GM19035 (cell line): ENCODE results near the gene DCTN4.
"Not testable (repeated sequence)": the region's sequence is repeated elsewhere in the genome, so short reads cannot be mapped to it uniquely, and the experiment has no call there.

Source experiments
- ATAC-seq: cut with Tn5 transposase; IDR thresholded peaks from one replicate; pipeline ENCODE4 v1.9.1; 2021; ENCODE audit not compliant: unreplicated experiment

The DCTN4 gene

DNA sequence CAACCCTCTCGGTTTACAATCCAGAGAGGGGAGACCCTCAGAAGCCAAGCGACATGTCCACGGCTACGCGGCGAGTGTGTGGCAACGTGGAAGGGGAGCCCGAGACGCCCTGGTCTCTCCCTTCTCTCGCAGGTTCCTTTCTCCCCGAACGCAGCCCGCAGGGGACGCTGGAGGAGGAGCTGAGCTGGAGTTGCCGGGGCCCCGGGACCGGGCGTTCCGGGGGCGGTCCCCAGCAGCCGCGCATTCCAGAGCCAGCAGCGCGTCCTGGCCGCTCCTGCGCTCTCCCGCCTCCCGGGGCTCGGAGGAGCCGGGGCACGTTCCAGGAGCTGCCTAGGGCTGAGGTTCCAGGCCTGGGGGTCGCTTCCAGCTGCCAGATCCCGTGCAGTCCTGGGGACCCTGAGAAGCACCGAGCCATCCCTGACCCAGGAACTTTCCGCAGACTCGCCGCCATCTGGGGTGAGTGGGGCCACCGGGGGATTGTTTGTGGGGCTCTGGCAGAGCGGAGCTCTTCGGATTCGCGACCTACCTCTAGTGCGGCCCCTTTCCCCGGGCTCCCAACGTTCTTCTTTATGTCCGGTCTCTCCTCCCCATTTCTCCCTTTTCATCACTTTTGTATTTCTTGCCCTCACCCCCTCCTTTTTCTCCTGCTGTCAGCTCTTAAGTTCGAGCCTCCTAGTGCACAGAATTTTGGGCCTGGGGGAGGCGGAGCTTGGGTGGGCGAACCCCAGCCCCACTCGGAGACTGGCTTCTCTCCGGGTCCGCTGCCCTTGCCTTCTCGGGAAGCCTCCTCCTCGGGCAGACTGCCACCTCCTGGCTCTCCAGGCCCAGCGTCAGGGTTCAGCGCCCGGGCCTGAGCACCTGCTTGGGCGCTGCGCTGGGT lies 19.9 kb upstream of the DCTN4 start, which contains the start of gene SMIM3:
Gene SMIM3, plus strand, starts transcription at position 241 of the 880 bp plus-strand sequence. CDS start 16,684 bp downstream, outside the sequence.
- ATAC-seq, result no peak

GRCh38 chr5:150778088-150778516 lies 19.3 kb upstream of the DCTN4 start:
- ATAC-seq, result no peak

GRCh38 chr5:150777685-150778084 lies 18.9 kb upstream of the DCTN4 start:
- ATAC-seq, result no peak

GRCh38 chr5:150774145-150774544 lies 15.3 kb upstream of the DCTN4 start:
- no peak for ATAC-seq

GRCh38 chr5:150771034-150771795 lies 12.4 kb upstream of the DCTN4 start:
- ATAC-seq, result no peak

- ATAC-seq, result no peak
Measured at GRCh38 chr5:150766251-150766650, 7.4 kb upstream of the DCTN4 start.

DNA sequence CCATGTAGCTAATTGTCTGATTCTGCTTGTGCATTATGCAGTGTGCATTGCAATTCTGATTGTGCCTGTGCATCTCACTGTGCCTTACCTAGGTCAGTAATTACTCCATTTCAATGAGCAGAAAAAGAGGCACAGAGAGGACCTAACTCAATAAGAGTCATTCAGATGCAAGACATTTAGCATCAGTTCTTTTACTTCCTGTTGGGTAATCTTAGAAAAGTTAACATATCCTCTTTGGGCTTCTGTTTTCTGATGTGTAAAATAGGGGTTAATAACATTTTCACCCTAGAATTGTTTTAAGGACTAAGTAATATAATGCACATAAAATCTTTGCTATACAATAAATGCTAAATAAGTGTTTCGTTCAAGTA lies 7.0 kb upstream of the DCTN4 start:
- no peak for ATAC-seq

- no peak for ATAC-seq
Measured at GRCh38 chr5:150765011-150765798, 6.4 kb upstream of the DCTN4 start.

GRCh38 chr5:150764530-150764929 lies 5.7 kb upstream of the DCTN4 start:
- no peak for ATAC-seq

- no peak for ATAC-seq
Measured at GRCh38 chr5:150763023-150763769, 4.4 kb upstream of the DCTN4 start.

- no peak for ATAC-seq
Measured at GRCh38 chr5:150762211-150762610, 3.4 kb upstream of the DCTN4 start.

- no peak for ATAC-seq
Measured at GRCh38 chr5:150759334-150759583, 442 bp upstream of the DCTN4 start.

DNA sequence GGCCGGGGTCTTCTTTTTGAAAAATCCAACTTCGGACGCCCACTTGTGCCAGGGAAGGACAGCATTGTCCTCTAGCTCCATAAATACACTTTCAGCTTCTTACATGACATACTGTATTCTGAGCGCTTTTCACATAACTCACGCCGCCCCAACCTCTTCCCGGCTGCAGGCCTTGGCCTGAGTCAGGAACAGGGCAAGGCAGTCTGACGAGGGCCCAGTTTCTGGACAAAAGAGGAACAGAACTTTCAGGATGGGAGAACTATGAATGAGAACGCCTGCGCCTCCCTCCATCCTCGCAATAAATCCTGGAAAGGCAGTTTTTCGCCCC lies 650 bp downstream of the DCTN4 start:
- peak; percentile 18 for ATAC-seq

- no peak for ATAC-seq
Measured at GRCh38 chr5:150757087-150757649, 1.6 kb downstream of the DCTN4 start.

- ATAC-seq, result no peak
Measured at GRCh38 chr5:150753863-150754262, 5.0 kb downstream of the DCTN4 start.

- ATAC-seq, result no peak
Measured at GRCh38 chr5:150753463-150753862, 5.4 kb downstream of the DCTN4 start.

GRCh38 chr5:150751096-150751891 lies 7.5 kb downstream of the DCTN4 start:
- ATAC-seq, result no peak

- no peak for ATAC-seq
Measured at GRCh38 chr5:150750469-150750868, 8.3 kb downstream of the DCTN4 start.

GRCh38 chr5:150743142-150743488 lies 15.7 kb downstream of the DCTN4 start:
- ATAC-seq, result not testable (repeated sequence)
